ENCODE data around the gene PCDHA4. TPM values are rescaled to one million over a fixed set of nuclear protein-coding genes. Genes with fewer than 3 reads are reported as not detected.
"Not testable (repeated sequence)": the region's sequence is repeated elsewhere in the genome, so short reads cannot be mapped to it uniquely, and the experiment has no call there.

The PCDHA4 gene
- total and polyA plus RNA-seq, 12 donors: 0.01 to 0.21 (median 0.08) TPM; not detected in 4

- DNase-seq (no peak), ATAC-seq (no peak)
- intact Hi-C loops (cut with DNase I): no loop called here
- peak in 3 of 9 donors; percentile 15 to 29 (median 16) for TF ChIP-seq CTCF (IDR thresholded peaks at IDR 0.05)
- WGBS, 2 donors: 13 to 15% methylated on average over 27 of the region's 27 CpGs
- Histone ChIP-seq H3K36me3 (no peaks in the 10 kb centered on the region), H3K27ac (no peak within 1 kb of the TSS), H3K27me3 (peaks cover 0 to 97% (median 56%) of the 10 kb centered on the region in 7 donors), H3K4me3 (peak within 1 kb of the TSS in 2 of 10 donors; percentile 12 to 23), H3K9me3 (peaks cover 0 to 80% (median 19%) of the 10 kb centered on the region in 11 donors), H3K4me1 (no peaks in the 10 kb centered on the region)
Observed at GRCh38 chr5:140827704-140828361, 21.0 kb downstream of the PCDHA4 start, which contains the start of gene PCDHA6. TSS of gene PCDHA6 (plus strand) at chr5:140827960. CDS start at chr5:140828092, 132 bp downstream.

GRCh38 chr5:140828362-140828737 lies 21.5 kb downstream of the PCDHA4 start:
- H3K36me3 ChIP-seq: no peaks in the 10 kb centered on the region
- peaks cover 0 to 75% (median 18%) of the 10 kb centered on the region in 11 donors for H3K9me3 ChIP-seq
- no peak overlapping the region for H3K27ac ChIP-seq
- DNase-seq (no peak), ATAC-seq (no peak)
- H3K4me1 ChIP-seq: no peaks in the 10 kb centered on the region
- peaks cover 0 to 98% (median 57%) of the 10 kb centered on the region in 7 donors for H3K27me3 ChIP-seq
- peak overlapping the region in 2 of 10 donors; percentile 12 to 23 for H3K4me3 ChIP-seq
- intact Hi-C loops (cut with DNase I): no loop called here
- 15 to 16% methylated on average over 18 of the region's 18 CpGs for WGBS, 2 donors
- no peak for TF ChIP-seq CTCF (IDR thresholded peaks at IDR 0.05)

GRCh38 chr5:140829511-140830501 lies 22.9 kb downstream of the PCDHA4 start:
- DNase-seq, H3K27ac ChIP-seq, H3K4me1 ChIP-seq, ATAC-seq, H3K4me3 ChIP-seq, H3K36me3 ChIP-seq: not testable (repeated sequence)
- Histone ChIP-seq H3K27me3 (peaks cover 0 to 97% (median 59%) of the 10 kb centered on the region in 7 donors), H3K9me3 (peaks cover 0 to 71% (median 18%) of the 10 kb centered on the region in 11 donors)
- 30 to 39% methylated on average over 106 of the region's 106 CpGs for WGBS, 2 donors
- intact Hi-C loops (cut with DNase I): loop anchor here in 2 of 10 donors (5.0 to 10.0 kb wide), 2 partner anchors 212 to 215 kb away; no protein-coding TSS in a partner anchor

- peak in 3 of 9 donors; percentile 18 to 37 (median 24) for TF ChIP-seq CTCF (IDR thresholded peaks at IDR 0.05)
- no peak for ATAC-seq
- Histone ChIP-seq H3K36me3 (no peaks in the 10 kb centered on the region), H3K4me1 (no peaks in the 10 kb centered on the region), H3K27me3 (peaks cover 0 to 93% (median 54%) of the 10 kb centered on the region in 7 donors), H3K27ac (no peak within 1 kb of the TSS), H3K4me3 (peak within 1 kb of the TSS in 2 of 10 donors; percentile 32 to 38), H3K9me3 (peaks cover 0 to 62% (median 20%) of the 10 kb centered on the region in 11 donors)
- 6 to 12% methylated on average over 8 of the region's 8 CpGs for WGBS, 2 donors
- no peak for DNase-seq
- intact Hi-C loops (cut with DNase I): loop anchor here in 2 of 10 donors (5.0 to 10.0 kb wide), 2 partner anchors 208 to 211 kb away; no protein-coding TSS in a partner anchor
Observed at GRCh38 chr5:140833993-140834392, 27.1 kb downstream of the PCDHA4 start, which contains the start of gene PCDHA7. TSS of gene PCDHA7 (plus strand) at chr5:140834269. CDS start at chr5:140834384, 115 bp downstream.

- not testable (repeated sequence) for DNase-seq, H3K36me3 ChIP-seq, H3K27ac ChIP-seq, ATAC-seq, H3K4me1 ChIP-seq
- intact Hi-C loops (cut with DNase I): loop anchor here in 2 of 10 donors (5.0 to 10.0 kb wide), 2 partner anchors 208 to 210 kb away; no protein-coding TSS in a partner anchor
- H3K9me3 ChIP-seq: peaks cover 0 to 59% (median 15%) of the 10 kb centered on the region in 11 donors
- H3K27me3 ChIP-seq: peaks cover 0 to 93% (median 55%) of the 10 kb centered on the region in 7 donors
- 16 to 19% methylated on average over 23 to 26 of the region's 38 CpGs for WGBS, 2 donors
- peak overlapping the region in 2 of 10 donors; percentile 32 to 38 for H3K4me3 ChIP-seq
Observed at GRCh38 chr5:140834439-140835008, 27.7 kb downstream of the PCDHA4 start.
